OCI-LY1 (cell line): ENCODE measurements around the gene DCTN3.
A peak's percentile ranks its signal among the peaks of the same experiment; 100 is the strongest.

Source experiments
- H2AFZ ChIP-seq: fragments of 200-600 bp; sonication (generic), shearing (Covaris generic); 2 replicates; pipeline ENCODE4 v1.6.0; 2014; ENCODE audit warnings: antibody characterized with exemption, mild to moderate bottlenecking, low read length
- H3F3A ChIP-seq: fragments of 200-600 bp; sonication (generic), shearing (Covaris generic); 2 replicates; pipeline ENCODE4 v1.6.0; 2014; ENCODE audit warnings: mild to moderate bottlenecking, antibody characterized with exemption, low read length, moderate library complexity; ENCODE audit not compliant: insufficient read depth
- H3K27ac ChIP-seq: fragments of 200-600 bp; sonication (generic); 2 replicates; pipeline ENCODE4 v1.5.1; 2014; ENCODE audit warnings: low read length, mixed run types, mild to moderate bottlenecking, low read depth; ENCODE audit not compliant: poor library complexity, severe bottlenecking
- H3K27me3 ChIP-seq: fragments of 200-600 bp; sonication (generic); 2 replicates; pipeline ENCODE4 v1.6.0; 2014; ENCODE audit warnings: antibody characterized with exemption, mild to moderate bottlenecking, low read length, moderate library complexity; ENCODE audit not compliant: insufficient read depth
- H3K36me3 ChIP-seq: fragments of 200-600 bp; sonication (generic); 2 replicates; pipeline ENCODE4 v1.6.1; 2014; ENCODE audit warnings: mild to moderate bottlenecking, antibody characterized with exemption, low read length, moderate library complexity, mixed read lengths; ENCODE audit not compliant: insufficient read depth
- H3K4me1 ChIP-seq: fragments of 200-600 bp; sonication (generic); 2 replicates; pipeline ENCODE4 v1.5.1; 2014; ENCODE audit warnings: mild to moderate bottlenecking, low read length, moderate library complexity; ENCODE audit not compliant: insufficient read depth, severe bottlenecking
- H3K4me2 ChIP-seq: fragments of 200-600 bp; sonication (generic), shearing (Covaris generic); 2 replicates; pipeline ENCODE4 v1.6.1; 2014; ENCODE audit warnings: low read length
- H3K4me3 ChIP-seq: fragments of 200-600 bp; sonication (generic); 2 replicates; pipeline ENCODE4 v1.5.1; 2014; ENCODE audit warnings: low read length, low read depth, mild to moderate bottlenecking, mixed read lengths; ENCODE audit not compliant: poor library complexity, severe bottlenecking
- H3K79me2 ChIP-seq: fragments of 200-600 bp; shearing (Covaris generic); 2 replicates; pipeline ENCODE4 v1.6.1; 2016; ENCODE audit warnings: mixed run types, low read length, mixed read lengths; ENCODE audit not compliant: insufficient read depth
- H3K9ac ChIP-seq: fragments of 200-600 bp; sonication (generic), shearing (Covaris generic); 2 replicates; pipeline ENCODE4 v1.6.1; 2014; ENCODE audit warnings: mild to moderate bottlenecking, low read length, mixed read lengths
- H3K9me2 ChIP-seq: fragments of 200-600 bp; sonication (generic), shearing (Covaris generic); 2 replicates; pipeline ENCODE4 v1.6.1; 2014; ENCODE audit warnings: low read depth, mild to moderate bottlenecking, low read length, mixed read lengths
- H3K9me3 ChIP-seq: fragments of 200-600 bp; shearing (Covaris generic); 2 replicates; pipeline ENCODE4 v1.6.1; 2014; ENCODE audit warnings: low read length, mixed read lengths
- H4K20me1 ChIP-seq: fragments of 200-600 bp; sonication (generic), shearing (Covaris generic); 2 replicates; pipeline ENCODE4 v1.6.0; 2016; ENCODE audit warnings: mild to moderate bottlenecking, low read length; ENCODE audit not compliant: insufficient read depth
- EZH2 ChIP-seq: fragments of 200-600 bp; sonication (generic), shearing (Covaris generic); IDR thresholded peaks from 2 replicates; pipeline ENCODE4 v1.8.0; 2017; ENCODE audit warnings: borderline replicate concordance, mixed run types, mild to moderate bottlenecking, antibody characterized with exemption, low read length, moderate library complexity, mixed read lengths
- TF ChIP-seq, protein P1 (sequence below): fragments of 200-600 bp; sonication (generic), shearing (Covaris generic); IDR thresholded peaks from 2 replicates; pipeline ENCODE4 v1.5.1; 2017; ENCODE audit warnings: mild to moderate bottlenecking, antibody characterized with exemption, low read length, moderate library complexity, mixed read lengths

The DCTN3 gene

DNA sequence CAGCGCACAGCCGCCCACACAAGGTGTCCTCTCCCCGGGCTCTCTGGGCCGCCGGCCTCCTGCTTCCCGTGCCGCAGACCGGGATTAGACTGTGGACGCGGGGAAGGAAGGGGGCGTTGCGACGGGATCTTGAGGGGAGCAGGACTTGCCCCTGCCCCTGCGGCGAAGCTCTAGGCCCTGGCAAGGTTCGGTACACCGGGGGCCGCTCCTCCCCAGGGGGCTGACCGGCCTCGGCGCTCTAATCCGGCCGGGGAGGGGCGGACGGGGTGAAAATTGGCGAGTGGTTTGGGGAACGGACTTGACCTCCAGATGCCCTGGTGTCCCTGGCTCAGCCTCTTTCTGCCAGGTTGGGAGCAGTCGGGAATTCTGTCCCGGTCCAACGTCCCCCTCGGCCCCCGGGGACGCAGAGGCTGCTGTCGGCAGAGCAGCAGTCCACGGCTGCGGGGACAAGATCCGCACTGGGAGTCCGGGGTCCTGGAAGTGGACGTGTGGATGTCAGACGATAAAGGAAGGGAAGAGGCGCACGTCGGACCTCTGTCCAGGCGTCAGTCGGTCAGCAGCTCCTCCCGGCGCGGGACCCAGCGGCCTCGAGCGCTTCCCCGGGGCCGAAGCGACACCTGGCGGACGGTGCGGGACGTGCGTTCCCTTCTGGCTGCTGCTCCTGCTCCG lies 28.9 kb downstream of the DCTN3 start:
- TF ChIP-seq, protein P1, sequence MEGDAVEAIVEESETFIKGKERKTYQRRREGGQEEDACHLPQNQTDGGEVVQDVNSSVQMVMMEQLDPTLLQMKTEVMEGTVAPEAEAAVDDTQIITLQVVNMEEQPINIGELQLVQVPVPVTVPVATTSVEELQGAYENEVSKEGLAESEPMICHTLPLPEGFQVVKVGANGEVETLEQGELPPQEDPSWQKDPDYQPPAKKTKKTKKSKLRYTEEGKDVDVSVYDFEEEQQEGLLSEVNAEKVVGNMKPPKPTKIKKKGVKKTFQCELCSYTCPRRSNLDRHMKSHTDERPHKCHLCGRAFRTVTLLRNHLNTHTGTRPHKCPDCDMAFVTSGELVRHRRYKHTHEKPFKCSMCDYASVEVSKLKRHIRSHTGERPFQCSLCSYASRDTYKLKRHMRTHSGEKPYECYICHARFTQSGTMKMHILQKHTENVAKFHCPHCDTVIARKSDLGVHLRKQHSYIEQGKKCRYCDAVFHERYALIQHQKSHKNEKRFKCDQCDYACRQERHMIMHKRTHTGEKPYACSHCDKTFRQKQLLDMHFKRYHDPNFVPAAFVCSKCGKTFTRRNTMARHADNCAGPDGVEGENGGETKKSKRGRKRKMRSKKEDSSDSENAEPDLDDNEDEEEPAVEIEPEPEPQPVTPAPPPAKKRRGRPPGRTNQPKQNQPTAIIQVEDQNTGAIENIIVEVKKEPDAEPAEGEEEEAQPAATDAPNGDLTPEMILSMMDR: peak; percentile 88
- TF ChIP-seq EZH2: no peak
- Histone ChIP-seq H3K9me3 (no peaks in the 10 kb centered on the region), H3K27me3 (peaks cover 8% of the 10 kb centered on the region; the same call in 1 of the 2 replicates), H3K9ac (no peak overlapping the region), H3K4me2 (peak overlapping the region; percentile 9; the same call in 1 of the 2 replicates), H3K4me1 (no peaks in the 10 kb centered on the region), H3K79me2 (no peaks in the 10 kb centered on the region), H3K9me2 (no peaks in the 10 kb centered on the region), H4K20me1 (no peaks in the 10 kb centered on the region), H2AFZ (no peak overlapping the region), H3K36me3 (no peaks in the 10 kb centered on the region), H3K4me3 (no peak overlapping the region), H3K27ac (no peak overlapping the region), H3F3A (no peaks in the 10 kb centered on the region)

DNA sequence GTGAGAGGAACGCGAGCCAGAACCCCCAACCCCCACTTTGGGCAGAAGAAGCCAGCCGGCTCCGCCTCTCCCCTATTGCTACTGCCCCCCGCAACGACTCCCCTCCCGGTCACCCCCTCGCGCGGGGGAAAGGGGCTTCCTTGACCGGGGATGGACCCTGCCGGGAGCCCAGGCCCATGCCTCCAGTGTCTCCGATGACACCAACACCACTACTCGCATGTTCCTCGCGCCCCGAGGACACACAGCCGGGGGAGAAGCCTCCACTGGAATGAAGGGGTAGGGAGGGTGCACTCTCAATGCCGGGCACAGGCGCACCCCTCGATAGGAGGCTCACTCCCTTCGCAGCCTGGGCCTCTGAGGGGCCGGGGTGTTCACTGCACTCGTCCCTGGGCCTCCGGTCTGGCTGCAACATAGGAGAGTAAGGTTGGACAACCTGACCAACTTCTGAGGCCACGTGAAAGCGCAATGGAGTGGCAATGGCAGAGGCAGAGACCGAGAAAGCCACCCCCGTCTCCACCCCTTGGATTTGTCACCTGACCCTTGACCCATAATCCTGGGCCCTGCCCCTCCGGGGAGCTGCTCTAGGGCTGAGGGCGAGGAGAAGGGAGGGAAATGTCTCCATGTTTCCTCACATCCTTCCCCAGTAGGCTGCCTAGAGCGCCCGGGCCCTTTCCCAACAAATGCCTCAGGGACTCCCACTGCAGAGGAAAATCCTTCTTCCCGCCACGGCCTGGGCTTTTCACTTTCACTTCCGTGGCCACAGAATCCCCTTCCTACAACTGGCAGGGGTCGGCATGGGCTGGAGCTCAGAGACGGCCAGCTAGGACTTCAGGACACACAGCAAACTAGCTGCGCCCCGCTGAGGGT lies 29.7 kb downstream of the DCTN3 start:
- peaks cover 13% of the 10 kb centered on the region; the same call in 1 of the 2 replicates for H3K27me3 ChIP-seq
- no peak overlapping the region for H3K9ac ChIP-seq
- TF ChIP-seq, protein P1: no peak
- TF ChIP-seq EZH2: no peak
- no peaks in the 10 kb centered on the region for H3K4me1 ChIP-seq
- H2AFZ ChIP-seq: no peak overlapping the region
- no peaks in the 10 kb centered on the region for H3K36me3 ChIP-seq
- H3F3A ChIP-seq: no peaks in the 10 kb centered on the region
- H3K79me2 ChIP-seq: no peaks in the 10 kb centered on the region
- no peaks in the 10 kb centered on the region for H3K9me3 ChIP-seq
- peak overlapping the region; percentile 34; the same call in 1 of the 2 replicates for H3K4me2 ChIP-seq
- H3K4me3 ChIP-seq: no peak overlapping the region
- H3K27ac ChIP-seq: no peak overlapping the region
- no peaks in the 10 kb centered on the region for H3K9me2 ChIP-seq
- H4K20me1 ChIP-seq: no peaks in the 10 kb centered on the region

DNA sequence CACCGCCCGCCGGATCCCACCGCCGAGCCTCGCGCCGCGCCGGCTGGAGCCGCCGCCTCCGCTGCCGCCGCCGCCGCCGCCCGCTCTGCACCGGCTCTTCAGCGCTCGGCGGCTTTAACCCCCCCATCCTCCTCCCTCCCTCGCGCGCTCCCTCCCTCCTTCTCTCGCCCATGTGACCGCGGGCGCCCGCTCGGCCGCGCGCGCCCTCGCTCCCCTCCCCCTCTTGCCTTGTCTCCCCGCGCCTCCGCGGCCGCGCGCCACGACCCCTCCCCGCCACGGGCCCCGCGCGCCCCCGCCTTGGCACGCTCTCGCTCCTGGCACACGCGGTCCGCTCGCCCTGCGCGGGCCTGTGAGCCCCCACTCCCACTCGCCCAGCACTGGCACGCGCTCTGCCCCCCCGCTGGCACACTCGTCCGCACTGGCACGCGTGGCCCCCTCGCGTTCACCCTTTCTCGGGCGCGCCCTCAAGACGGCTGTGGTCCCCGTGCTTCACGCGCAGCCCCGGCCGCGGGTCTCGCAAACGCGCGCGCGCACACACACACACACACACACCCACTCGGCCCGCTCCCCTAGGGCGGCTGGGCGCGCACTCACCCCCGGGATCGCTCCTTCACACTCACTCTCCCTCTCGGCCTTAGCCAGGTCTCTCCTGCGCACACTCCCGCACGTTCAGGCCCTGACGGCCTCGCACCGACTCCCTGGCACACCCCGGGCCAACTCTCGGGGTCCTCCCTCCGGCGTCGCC lies 30.5 kb downstream of the DCTN3 start, which contains the start of gene CNTFR:
CNTFR (minus strand) TSS at position 89 of the 745 bp plus-strand sequence. CDS start 20,743 bp downstream, outside the sequence.
- H3K4me3 ChIP-seq: peak within 1 kb of the TSS; percentile 32
- TF ChIP-seq EZH2: no peak
- H3K27ac ChIP-seq: no peak within 1 kb of the TSS
- H3K36me3 ChIP-seq: no peaks in the 10 kb centered on the region
- H3F3A ChIP-seq: no peaks in the 10 kb centered on the region
- H3K9me3 ChIP-seq: no peaks in the 10 kb centered on the region
- H3K79me2 ChIP-seq: no peaks in the 10 kb centered on the region
- H3K4me2 ChIP-seq: peak within 1 kb of the TSS; percentile 34; the same call in 1 of the 2 replicates
- no peaks in the 10 kb centered on the region for H3K4me1 ChIP-seq
- peaks cover 13% of the 10 kb centered on the region; the same call in 1 of the 2 replicates for H3K27me3 ChIP-seq
- no peak within 1 kb of the TSS for H2AFZ ChIP-seq
- no peak within 1 kb of the TSS for H3K9ac ChIP-seq
- no peaks in the 10 kb centered on the region for H3K9me2 ChIP-seq
- no peaks in the 10 kb centered on the region for H4K20me1 ChIP-seq
